GM19023 (cell line): Measurements from ENCODE around the gene ZFYVE21.

ENCODE experiments used
- ATAC-seq: cut with Tn5 transposase; IDR thresholded peaks from one replicate; pipeline ENCODE4 v1.9.1; 2021; ENCODE audit warnings: mild to moderate bottlenecking, moderate library complexity; ENCODE audit not compliant: unreplicated experiment

The ZFYVE21 gene

DNA sequence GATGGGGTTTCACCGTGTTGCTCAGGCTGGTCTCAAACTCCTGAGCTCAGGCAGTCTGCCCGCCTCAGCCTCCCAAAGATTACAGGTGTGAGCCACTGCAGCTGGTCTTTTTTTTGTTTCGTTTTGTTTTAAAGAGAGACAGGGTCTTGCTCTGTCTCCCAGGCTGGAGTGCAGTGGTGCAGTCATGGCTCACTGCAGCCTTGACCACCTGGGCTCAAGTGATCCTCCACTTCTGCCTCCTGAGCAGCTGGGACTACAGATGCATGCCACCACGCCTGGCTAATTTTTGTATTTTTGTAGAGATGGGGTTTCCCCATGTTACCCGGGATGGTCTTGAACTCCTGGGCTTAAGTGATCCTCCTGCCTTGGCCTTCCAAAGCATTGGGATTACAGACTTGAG is 24.0 kb upstream of the ZFYVE21 start:
- peak; percentile 74 for ATAC-seq

DNA sequence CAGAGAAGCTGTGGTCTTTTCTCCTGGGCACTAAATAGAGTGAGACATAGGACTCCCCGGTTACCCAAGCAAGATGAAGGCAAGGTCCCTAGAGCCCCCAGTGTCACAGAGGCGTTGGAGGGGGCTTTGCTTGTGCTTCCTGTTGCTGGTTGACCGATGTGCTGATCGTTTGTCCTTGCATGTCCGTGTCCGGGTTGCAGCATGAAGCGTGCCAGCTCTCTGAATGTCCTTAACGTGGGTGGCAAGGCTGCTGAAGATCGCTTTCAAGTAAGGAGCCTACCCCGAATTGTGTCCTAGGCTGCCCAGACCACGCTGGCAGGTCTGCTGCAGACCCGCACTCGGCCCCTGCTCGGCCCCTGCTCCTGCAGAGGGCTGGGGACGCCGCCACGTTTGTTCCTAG is 23.5 kb upstream of the ZFYVE21 start:
- peak; percentile 17 for ATAC-seq

DNA sequence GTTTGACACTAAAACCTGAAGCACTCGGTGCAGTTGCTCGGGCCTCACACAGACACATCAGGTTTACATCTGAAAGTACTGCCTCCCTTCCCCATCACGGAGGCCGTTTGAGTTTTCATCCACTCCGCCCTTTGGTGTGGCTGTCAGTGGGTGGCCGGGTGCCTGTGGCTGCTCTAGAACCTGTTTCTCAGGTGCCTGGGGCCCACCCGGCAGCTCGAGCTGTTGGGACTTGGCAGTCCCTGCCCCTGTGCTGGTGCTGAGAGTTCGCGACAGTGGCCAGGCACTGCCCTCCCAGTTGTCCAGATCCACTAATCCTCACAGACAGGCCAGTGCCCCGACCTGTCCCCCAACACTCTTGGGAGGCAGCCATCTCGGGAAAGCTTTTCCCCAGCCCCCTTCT is 22.7 kb upstream of the ZFYVE21 start:
- no peak for ATAC-seq

DNA sequence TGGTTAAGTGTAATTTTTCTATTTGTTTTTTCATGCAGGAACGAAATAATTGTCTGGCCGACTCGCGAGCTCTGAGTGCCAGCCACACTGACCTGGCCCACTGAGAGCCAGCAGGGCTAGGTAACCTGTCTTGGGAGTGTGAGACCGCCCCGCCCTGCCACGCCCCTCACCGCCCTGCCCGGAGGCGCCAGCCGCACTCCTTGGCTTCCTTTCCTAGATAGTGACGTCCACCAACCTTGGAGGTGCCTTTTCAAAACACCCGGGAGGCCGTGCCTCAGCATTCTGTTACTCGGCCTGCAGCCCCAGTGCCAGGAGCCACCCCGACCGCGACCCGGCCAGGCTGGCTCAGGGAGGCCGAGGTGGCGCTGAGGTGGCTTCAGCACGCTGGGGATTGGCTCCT is 22.1 kb upstream of the ZFYVE21 start:
- no peak for ATAC-seq

DNA sequence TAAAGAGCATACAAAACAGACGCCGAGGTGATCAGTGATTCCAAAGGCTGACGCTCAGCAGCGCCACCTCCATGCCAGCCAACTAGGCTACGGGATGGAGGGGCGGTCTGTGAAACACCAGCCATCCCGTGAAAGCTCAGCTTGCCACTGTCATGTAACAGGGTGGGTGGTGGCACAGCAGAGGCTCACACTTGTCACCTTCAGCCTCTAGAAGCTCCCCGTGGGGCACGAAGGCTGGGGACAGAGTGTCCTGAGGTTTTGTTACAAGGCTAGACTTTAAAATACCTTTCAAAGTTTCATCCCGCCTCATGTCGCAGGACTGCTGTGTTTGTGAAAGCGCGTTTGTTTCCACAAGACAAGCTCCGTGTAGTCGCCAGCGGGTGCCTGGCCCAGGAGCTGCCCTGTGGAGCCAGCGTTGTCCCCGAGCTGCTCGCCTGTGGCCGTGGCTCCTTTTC is 21.0 kb upstream of the ZFYVE21 start:
- ATAC-seq, result no peak

DNA sequence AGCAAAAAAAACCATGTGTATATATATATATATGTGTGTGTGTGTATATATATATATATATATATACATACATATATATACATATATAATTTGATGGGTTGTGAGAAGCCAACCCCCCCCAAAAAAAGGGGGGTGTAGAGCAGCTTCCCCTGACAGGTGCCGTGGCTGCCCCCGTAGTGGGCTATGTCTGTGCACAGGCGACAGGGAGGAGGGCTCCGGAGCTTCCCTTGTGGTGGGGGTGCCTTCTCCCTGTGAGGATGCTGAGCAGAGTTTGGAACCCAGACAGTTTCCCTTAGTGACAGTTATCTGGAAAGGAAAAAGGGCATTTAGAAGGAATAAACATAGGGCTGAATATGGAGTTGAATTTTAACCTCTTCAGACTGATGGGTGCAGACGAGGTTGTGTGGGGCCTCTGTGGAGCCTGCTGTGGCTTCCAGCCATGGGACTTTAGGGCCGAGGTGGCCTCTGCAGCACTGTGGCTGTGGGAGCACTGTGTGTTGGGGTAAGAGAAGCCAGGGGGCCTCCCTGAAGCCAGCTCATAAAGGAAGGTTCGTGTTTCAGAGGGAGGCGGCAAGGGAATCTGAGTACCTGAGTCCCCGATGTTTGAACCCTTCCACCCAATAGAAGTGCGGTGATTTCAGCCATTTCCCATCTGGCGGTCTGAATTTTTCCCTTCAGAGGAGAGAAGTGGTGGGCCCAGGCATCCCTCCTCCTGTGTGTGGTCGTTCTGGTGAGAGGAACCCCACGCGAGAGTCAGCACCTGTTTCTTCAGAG is 20.1 kb upstream of the ZFYVE21 start:
- no peak for ATAC-seq

DNA sequence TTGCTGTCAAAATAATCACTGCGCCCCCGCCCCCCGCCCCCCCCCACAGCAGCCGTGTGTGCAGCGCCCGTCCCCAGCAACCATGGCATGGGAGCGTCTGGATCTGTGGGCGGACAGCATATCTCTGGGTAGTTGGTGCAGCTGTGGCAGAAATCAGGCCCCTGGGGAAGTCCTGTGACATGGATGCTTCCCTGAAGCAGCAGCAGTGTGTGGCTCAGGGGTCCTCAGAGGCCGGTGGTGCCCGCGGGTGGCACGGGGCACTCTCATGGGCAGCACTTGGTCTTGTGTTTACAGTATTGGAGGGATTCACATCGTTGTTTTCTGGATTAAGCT is 19.6 kb upstream of the ZFYVE21 start:
- ATAC-seq, result no peak

DNA sequence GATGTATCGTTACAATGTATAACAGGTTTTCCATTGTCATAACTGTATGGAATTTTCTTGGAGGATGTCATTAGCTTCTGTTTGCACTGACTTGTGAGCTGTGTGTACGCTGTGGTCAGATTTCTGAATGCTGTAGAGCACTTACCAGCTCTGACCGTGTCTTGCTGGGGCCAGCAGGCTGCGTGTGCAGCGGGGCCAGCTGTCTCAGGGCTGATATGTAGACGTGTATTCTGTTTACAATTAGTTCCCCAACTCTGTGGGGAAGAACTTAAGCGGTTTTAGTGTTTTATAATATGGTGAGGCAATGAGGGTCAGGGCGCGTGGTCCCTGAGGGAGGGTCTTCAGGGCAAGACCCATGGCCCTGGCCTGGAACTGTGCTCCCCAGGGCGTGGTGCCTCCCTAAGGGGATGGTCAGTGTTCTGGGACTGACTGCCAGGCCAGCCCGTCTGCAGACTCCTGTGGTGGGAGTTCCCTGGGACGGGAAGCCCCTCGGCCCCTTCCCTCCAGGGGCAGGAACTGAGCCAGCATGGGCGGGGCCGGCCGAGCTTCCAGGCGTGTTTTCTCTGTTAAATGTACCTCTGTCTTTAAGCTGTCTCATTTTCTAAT is 19.0 kb upstream of the ZFYVE21 start:
- ATAC-seq, result no peak

DNA sequence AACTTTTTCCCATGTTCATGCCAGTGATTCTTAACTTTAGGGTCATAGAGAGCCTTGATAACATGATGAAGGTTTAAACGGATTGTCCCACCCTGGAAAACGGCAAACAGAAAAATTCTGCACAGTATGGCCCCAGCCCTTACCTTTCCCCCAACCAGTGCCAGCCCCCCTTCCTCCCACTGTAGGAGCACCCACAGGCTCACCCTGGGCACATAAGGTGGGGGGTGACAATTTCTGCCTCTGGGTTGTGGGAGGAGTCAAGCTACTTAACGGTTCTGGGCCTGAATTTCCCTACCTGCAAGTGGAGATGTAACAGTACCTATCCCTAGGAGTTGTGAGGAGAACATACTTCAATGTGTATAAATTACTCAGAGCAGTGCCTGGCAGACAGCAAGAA is 18.4 kb upstream of the ZFYVE21 start:
- ATAC-seq, result no peak

DNA sequence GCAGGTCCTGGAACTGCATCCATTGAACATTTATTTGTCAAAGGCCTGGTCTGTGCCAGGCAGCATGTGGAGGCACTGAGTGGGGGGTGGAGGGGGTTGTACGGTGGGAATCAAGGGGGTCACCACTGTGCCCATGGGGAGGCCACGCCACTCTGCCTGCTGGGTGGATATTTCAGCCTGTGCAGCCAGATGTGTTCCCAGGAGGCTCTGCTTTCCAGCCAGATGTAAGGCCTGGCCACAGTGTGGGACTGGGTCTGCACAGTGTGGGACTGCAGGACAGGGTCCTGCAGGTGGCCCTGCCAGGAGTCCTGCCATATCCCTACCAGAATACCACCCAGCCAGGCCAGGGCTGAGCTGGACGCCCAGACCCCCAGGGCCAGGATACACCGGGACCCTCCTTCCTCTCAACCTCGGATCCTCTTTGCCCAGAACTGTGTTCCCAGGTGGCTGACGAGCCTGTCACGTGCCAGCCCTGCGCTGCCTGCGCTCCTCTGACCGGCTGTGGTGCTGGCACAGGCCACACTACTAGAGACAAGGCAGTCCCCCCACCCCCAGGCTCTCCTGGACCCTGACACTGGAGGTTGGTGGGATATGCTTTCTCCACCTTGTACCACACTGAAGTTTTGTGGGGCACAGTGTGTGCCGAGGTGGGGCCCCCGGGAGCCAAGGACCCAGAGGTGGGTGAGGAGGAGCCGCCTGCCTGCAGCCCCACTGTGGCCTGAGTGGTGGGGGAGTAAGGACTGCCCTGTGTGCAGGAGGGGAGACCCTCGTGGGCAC is 17.8 kb upstream of the ZFYVE21 start:
- no peak for ATAC-seq

DNA sequence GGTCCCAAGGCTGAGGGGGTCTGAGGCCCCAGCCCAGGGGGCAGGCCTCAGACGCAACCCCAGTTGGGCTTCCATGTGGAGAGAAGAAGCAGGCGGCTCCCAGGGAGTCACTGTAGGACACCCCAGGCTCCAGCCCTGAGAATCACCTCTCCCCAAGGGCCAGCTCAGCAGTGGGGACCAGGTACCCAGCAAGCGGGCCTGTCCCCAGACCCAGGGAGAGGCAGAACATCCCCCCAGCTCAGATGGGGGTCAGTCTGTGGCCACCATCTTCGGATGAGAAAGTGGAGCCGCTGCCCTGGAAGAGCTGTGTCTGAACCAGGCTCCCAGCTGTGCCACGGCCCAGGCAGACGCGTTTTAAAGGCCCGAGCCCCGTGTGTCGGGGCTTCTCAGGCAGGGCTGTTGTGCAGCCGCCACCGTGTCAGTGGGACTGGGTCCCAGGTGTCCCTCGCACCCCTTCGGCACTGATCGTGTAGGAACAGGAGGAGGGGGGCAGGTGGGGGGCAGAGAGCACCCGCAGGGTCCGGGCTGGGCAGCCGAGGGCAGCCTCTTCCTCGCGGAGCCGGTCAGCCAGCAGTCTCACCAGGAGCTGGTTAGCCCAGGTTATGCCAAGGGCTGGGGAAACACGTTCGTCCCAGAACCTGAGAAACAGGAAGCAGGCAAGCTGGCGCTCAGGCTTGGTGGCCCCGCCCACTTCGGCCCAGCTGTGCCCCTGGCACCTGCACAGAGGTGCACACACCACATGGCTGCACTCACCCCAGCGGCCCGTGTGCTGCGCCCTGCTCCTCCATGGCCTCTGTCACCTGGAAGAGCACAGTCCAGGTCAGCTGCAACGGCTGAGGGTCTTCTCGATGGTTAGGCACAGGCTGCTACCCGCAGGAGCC is 17.0 kb upstream of the ZFYVE21 start:
- ATAC-seq, result no peak

DNA sequence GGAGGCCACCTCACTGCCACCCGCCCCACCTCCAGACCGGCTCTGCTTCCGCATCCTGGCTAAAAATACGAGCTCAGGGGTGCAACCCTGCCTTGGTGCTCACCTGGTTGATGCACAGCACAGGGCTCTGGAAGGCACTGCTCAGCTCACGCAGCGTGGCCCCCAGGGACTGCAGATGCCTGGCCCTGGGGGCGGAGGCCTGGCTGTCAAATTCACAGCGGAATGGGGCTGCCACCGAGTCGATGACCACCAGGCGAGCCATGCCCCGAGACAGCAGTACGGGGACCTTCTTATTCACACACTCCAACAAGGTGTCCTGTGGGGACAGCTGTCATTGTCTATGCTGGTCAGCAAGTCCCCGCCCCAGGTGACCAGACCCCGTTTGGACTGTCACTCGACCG is 16.3 kb upstream of the ZFYVE21 start:
- no peak for ATAC-seq

DNA sequence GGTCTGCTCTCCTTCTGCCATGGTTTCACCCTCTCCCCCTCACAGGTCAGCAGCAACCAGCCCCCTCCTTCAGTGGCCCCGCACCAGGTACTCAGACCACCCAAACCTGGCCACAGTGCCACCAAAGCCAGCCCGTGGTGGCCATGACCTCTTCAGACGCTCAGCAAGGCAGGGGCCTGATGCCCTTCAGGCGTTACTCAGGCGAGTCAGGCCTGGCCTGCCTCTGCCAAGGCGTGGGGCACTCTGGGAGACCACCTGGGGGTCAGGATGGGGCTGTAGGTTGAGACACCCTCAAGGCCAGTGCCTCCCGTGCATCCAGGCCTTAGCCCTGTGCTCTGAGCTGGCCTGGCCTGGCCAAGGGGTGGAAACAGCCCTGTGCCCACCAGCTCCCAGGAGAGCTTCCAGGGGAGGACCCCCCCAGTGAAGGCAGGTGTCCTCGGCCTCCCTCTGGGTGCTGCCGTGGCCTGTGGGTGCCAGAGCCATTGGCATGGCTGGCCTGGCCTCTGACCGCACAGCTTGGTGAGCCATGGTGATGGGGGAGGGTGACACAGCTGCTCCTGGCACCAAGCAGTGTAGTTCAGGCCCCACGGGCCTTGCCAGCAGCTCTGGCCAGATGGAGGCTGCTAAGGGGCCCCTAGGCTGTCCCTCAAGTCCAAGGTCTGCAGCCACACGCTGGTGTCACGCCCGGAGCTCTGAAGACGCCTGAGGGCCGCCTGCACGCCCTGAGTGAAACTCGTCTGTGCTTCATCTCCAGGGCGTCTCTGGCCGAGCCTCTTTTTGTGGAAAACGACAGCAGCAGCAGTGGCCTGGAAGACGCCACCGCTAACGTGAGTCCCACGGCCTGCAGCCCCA is 15.5 kb upstream of the ZFYVE21 start:
- ATAC-seq, result no peak

DNA sequence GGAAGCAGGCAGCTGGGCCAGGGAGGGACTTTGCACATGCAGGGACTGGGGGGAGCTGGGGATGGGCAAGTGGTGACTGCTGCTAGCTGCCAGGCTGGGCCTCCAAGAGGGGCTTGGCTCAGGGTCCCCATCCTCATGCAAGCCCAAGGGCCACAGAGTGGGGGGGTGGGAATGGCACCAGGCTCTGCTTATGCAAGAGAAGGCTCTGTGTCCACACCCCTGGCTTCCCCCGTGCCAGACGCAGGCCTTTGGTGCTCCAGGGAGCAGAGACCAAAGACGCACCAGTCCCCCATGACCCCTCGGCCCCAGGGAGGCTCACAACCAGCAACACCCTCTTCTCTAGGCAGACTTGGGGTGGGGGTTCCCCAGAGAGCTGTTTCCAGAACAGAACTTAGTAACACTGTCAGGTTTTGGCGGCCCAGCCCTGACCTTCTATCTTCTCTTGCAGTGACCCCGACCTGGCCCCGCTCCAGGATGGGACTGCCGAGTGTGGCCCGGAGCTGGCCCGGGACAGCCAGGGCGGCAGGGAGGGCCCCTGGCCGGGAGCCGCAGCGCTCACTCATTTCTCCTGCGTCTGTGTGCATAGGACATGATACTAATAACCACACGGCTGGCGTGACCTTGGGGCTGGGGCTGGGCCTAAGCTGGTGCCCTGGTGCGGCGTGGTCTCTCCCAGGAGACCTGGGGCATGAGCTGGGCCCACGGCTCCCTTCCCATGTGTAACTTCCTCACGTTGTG is 14.7 kb upstream of the ZFYVE21 start:
- ATAC-seq, result no peak

DNA sequence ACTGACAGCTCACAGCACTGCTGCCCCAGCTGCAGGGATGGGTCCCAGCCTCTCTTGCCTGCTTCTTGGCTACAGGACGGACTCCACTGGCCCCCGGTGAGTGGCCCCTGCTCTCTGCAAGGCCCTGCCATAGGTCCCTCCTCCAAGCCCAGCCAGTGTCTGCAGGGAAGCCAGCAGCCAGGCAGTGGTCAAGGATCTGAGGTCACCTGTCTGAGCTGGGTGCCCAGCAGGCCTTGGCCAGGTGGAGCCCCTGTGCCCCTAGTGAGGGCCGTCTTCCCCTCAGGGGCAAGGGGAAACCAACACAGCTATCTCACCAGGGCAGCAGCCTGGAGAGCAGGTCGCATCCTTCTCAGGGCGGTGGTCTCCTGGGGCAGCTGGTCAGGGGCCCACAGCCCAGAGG is 13.5 kb upstream of the ZFYVE21 start:
- no peak for ATAC-seq

DNA sequence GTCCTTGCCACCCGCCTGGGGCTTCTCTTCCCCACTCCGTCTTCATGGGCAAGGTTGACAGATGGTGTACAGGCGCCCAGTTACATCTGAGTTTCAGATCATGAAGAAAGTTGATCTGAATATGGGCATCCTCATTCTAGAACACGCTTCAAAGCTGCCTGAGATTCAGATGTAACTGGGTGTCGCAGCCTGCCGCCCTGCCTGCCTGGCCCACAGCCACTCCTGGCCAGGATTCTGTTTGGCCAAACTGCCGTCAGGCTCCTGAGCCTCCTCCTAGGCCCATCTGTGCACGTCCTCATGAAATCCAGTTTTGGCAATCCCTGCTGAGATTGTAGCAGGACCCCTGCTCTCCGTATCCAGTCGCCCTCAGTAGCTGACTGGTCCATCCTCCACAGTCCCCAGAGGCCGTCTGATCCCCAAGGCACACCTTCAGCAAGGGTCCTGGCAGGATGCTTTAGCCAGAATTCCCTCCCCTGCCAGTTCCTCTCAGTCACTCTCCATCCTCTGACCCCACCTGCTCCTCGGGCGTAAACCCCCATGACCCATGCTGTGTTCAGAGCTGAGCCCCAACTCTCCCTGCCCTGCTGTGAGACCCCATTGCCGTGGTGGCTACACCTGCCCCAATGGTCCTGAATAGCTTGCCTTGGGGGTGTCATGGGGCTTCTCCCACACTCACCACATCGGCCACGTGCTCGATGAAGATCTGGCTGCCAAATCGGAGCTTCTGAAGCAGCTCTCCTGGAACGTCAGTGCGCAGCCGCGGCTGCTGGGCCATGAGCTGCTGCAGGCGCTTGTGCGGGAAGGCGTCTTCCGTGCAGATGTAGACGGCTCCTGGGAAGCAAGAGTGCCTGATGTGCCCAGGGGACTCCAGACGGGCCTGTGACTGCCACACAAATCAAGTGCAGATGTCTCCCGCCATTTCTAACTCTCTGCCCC is 12.8 kb upstream of the ZFYVE21 start:
- ATAC-seq, result no peak

DNA sequence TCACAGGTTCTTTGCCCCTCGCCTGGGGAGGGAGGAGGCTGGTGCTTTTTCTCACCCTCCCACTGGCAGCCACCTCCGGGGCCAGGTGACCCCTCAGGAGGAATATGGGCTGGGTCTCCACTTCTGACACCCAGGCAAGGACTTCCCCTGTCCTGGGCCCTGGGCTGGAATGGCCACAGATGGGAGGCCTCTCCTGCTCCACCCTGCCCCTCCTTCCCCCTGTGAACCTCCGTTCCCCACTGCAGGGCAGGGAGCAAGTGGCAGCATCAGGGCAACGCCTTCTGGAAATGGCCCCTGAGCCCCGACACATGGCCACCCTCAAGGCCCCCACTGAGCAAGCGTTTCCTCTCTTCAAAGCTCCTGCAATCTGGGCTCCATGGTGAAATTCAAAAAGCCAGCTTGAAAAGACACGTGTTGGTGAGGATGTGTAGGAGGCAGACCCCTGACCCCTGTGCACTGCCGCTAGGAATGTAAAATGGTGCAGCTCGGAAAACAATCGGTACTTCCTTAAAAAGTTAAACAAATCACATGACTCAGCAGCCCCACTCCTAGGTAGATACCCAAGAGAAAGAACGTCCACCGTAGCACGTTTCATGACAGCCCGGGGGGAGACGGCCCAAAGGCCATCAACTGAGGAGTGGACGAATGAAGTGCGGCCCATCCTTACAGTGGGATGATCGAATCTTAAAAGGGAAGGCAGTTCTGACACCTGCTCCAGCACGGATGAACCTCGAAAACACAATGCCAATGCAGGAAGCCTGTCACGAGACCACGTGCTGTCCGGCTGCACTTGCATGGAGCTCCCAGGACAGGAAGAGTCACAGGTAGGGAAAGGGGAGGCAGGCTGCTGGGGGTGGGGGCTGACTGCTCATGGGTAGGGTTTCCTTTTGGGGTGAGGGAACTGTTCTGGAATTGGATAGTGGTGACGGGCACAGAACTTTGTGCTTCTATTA is 11.9 kb upstream of the ZFYVE21 start:
- ATAC-seq, result no peak
